MCF 10A (cell line): ENCODE data around the gene BPGM. TPM values are rescaled to one million over a fixed set of nuclear protein-coding genes. Genes with fewer than 3 reads are reported as not detected.
"Not testable (repeated sequence)": the region's sequence is repeated elsewhere in the genome, so short reads cannot be mapped to it uniquely, and the experiment has no call there.

Experiments
- BruUV-seq: library from RNA; stranded (reverse); fragments of 400-500 nt; replicated peaks from 2 replicates; lab custom pipeline; 2021; lab: Mats Ljungman, UMichigan
- CTCF ChIA-PET: fragments of 300-600 bp; sonication (Branson Sonifier 250); formaldehyde crosslinking; extraction: SDS; loops from one replicate; lab custom pipeline; 2021; ENCODE audit warnings: antibody characterized with exemption, inconsistent platforms; lab: Yijun Ruan, JAX
- POLR2A ChIA-PET: fragments of 300-600, 350-650 bp; sonication (Branson Sonifier 250); formaldehyde crosslinking; extraction: SDS; loops from one replicate; lab custom pipeline; 2020; ENCODE audit warnings: antibody characterized with exemption, inconsistent platforms; lab: Yijun Ruan, JAX
- DNase-seq: peaks from one replicate; pipeline ENCODE4 v3.0.0-alpha.2; 2018; ENCODE audit not compliant: unreplicated experiment
- H3K27ac Mint-ChIP-seq: one replicate; pipeline ENCODE4 v1.8.0; 2022; ENCODE audit warnings: mild to moderate bottlenecking, low read depth, mixed read lengths; ENCODE audit not compliant: unreplicated experiment
- H3K27me3 Mint-ChIP-seq: one replicate; pipeline ENCODE4 v1.8.0; 2022; ENCODE audit warnings: mixed read lengths; ENCODE audit not compliant: insufficient read depth, unreplicated experiment
- H3K36me3 Mint-ChIP-seq: one replicate; pipeline ENCODE4 v1.8.0; 2022; ENCODE audit warnings: mild to moderate bottlenecking, moderate library complexity, mixed read lengths; ENCODE audit not compliant: insufficient read depth, unreplicated experiment
- H3K4me1 Mint-ChIP-seq: one replicate; pipeline ENCODE4 v1.8.0; 2022; ENCODE audit warnings: mixed read lengths; ENCODE audit not compliant: insufficient read depth, unreplicated experiment
- H3K4me3 Mint-ChIP-seq: one replicate; pipeline ENCODE4 v1.8.0; 2022; ENCODE audit warnings: mild to moderate bottlenecking, moderate library complexity, mixed read lengths; ENCODE audit not compliant: unreplicated experiment
- H3K9me3 Mint-ChIP-seq: one replicate; pipeline ENCODE4 v1.8.0; 2022; ENCODE audit warnings: mixed read lengths; ENCODE audit not compliant: unreplicated experiment
- CTCF ChIP-seq: fragments of 200-600 bp; IDR thresholded peaks from one replicate; pipeline ENCODE4 v1.8.0; 2022; ENCODE audit warnings: antibody characterized with exemption, mild to moderate bottlenecking; ENCODE audit not compliant: unreplicated experiment
- intact Hi-C: fragments of 100-400 bp; cut with micrococcal nuclease; formaldehyde crosslinking; loops from 2 replicates; pipeline ENCODE4 v1.14.1; 2022
- total RNA-seq: library from RNA; stranded (reverse); gene quantifications from 2 replicates; pipeline ENCODE4 v1.2.3, GENCODE V29; 2022

BPGM gene
- total RNA-seq, 1 experiment from 2014 or later: 8.2 TPM

- Mint-ChIP-seq H3K4me3 (no peak overlapping the region), H3K4me1 (peaks cover 14% of the 10 kb centered on the region), H3K27ac (no peak overlapping the region), H3K9me3 (no peaks in the 10 kb centered on the region), H3K27me3 (no peaks in the 10 kb centered on the region), H3K36me3 (no peaks in the 10 kb centered on the region)
- BruUV-seq: no TSS peak
- intact Hi-C loops: loop anchor here (10.0 kb wide), 1 partner anchor 534 kb away; the partner anchor contains the start of gene CYREN
- TF ChIP-seq CTCF: no peak
- POLR2A ChIA-PET: interaction anchor here (0.7 to 1.1 kb wide), 2 partner anchors 21 to 297 kb away, joined by 3 to 6 read pairs; no protein-coding TSS in a partner anchor
- DNase-seq: no peak
- CTCF ChIA-PET: interaction anchor here (0.6 to 0.7 kb wide), 2 partner anchors 29 to 416 kb away, joined by 3 read pairs; no protein-coding TSS in a partner anchor
These were observed 5.6 kb upstream of the BPGM start for GRCh38 chr7:134640842-134641715.

GRCh38 chr7:134641981-134642380, 4.7 kb upstream of the BPGM start:
- DNase-seq, POLR2A ChIA-PET, H3K4me3 Mint-ChIP-seq, H3K27me3 Mint-ChIP-seq, H3K27ac Mint-ChIP-seq, H3K36me3 Mint-ChIP-seq, BruUV-seq, H3K9me3 Mint-ChIP-seq: not testable (repeated sequence)
- intact Hi-C loops: loop anchor here (10.0 kb wide), 1 partner anchor 533 kb away; the partner anchor contains the start of gene CYREN
- CTCF ChIA-PET: interaction anchor here (0.6 to 1.1 kb wide), 2 partner anchors 8 to 204 kb away, joined by 3 to 4 read pairs; no protein-coding TSS in a partner anchor
- H3K4me1 Mint-ChIP-seq: peaks cover 11% of the 10 kb centered on the region

- Mint-ChIP-seq H3K4me3 (no peak overlapping the region), H3K27ac (no peak overlapping the region), H3K27me3 (no peaks in the 10 kb centered on the region), H3K4me1 (peaks cover 5% of the 10 kb centered on the region), H3K9me3 (no peaks in the 10 kb centered on the region), H3K36me3 (peaks cover 1% of the 10 kb centered on the region)
- intact Hi-C loops: loop anchor here (10.0 kb wide), 1 partner anchor 532 kb away; the partner anchor contains the start of gene CYREN
- CTCF ChIA-PET: interaction anchor here (0.5 to 0.9 kb wide), 2 partner anchors 19 to 178 kb away, joined by 3 to 4 read pairs; no protein-coding TSS in a partner anchor
- DNase-seq: no peak
- no peak for TF ChIP-seq CTCF
- no TSS peak for BruUV-seq
- POLR2A ChIA-PET: interaction anchor here (0.6 to 1.5 kb wide), 2 partner anchors 9 to 819 kb away, joined by 3 to 4 read pairs; no protein-coding TSS in a partner anchor
These were observed 3.5 kb upstream of the BPGM start for GRCh38 chr7:134643131-134643530.

GRCh38 chr7:134645478-134645877, 1.2 kb upstream of the BPGM start:
- ChIA-PET POLR2A (interaction anchor here (0.6 to 5.1 kb wide), 27 partner anchors 11 to 862 kb away, joined by 3 to 75 read pairs (median 5); partner anchors contain the start of genes AGBL3, AKR1B10, CALD1 and CYREN), CTCF (interaction anchor here (0.6 to 2.5 kb wide), 16 partner anchors 8 to 525 kb away, joined by 3 to 14 read pairs (median 4); partner anchors contain the start of gene CYREN)
- H3K36me3 Mint-ChIP-seq: peaks cover 7% of the 10 kb centered on the region
- intact Hi-C loops: loop anchor here (10.0 kb wide), 1 partner anchor 529 kb away; the partner anchor contains the start of gene CYREN
- DNase-seq: peak; percentile 6
- BruUV-seq: no TSS peak
- H3K9me3 Mint-ChIP-seq: no peaks in the 10 kb centered on the region
- TF ChIP-seq CTCF: no peak
- H3K4me1 Mint-ChIP-seq: peaks cover 8% of the 10 kb centered on the region
- no peak overlapping the region for H3K4me3 Mint-ChIP-seq
- H3K27me3 Mint-ChIP-seq: no peaks in the 10 kb centered on the region
- no peak overlapping the region for H3K27ac Mint-ChIP-seq
